ENCODE measurements around the gene NCF4.

- TF ChIP-seq, protein P1, sequence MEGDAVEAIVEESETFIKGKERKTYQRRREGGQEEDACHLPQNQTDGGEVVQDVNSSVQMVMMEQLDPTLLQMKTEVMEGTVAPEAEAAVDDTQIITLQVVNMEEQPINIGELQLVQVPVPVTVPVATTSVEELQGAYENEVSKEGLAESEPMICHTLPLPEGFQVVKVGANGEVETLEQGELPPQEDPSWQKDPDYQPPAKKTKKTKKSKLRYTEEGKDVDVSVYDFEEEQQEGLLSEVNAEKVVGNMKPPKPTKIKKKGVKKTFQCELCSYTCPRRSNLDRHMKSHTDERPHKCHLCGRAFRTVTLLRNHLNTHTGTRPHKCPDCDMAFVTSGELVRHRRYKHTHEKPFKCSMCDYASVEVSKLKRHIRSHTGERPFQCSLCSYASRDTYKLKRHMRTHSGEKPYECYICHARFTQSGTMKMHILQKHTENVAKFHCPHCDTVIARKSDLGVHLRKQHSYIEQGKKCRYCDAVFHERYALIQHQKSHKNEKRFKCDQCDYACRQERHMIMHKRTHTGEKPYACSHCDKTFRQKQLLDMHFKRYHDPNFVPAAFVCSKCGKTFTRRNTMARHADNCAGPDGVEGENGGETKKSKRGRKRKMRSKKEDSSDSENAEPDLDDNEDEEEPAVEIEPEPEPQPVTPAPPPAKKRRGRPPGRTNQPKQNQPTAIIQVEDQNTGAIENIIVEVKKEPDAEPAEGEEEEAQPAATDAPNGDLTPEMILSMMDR (IDR thresholded peaks at IDR 0.05): no peak
- TF ChIP-seq ZFX (IDR thresholded peaks at IDR 0.05; ENCODE audit: borderline replicate concordance): no peak
Observed at GRCh38 chr22:36910461-36910860, 49.7 kb downstream of the NCF4 start.

Data from 22Rv1 (cell line).